ENCODE data around the gene GDF10.
A peak's percentile ranks its signal among the peaks of the same experiment; 100 is the strongest.

- TF ChIP-seq POLR2A (IDR thresholded peaks at IDR 0.05) (no peak), CTCF (IDR thresholded peaks at IDR 0.05) (peak; percentile 86 to 97 (median 93))
Measured at GRCh38 chr10:47340608-47341170, 40.7 kb downstream of the GDF10 start.
